ENCODE data around the gene HTR2C.

HTR2C gene

DNA sequence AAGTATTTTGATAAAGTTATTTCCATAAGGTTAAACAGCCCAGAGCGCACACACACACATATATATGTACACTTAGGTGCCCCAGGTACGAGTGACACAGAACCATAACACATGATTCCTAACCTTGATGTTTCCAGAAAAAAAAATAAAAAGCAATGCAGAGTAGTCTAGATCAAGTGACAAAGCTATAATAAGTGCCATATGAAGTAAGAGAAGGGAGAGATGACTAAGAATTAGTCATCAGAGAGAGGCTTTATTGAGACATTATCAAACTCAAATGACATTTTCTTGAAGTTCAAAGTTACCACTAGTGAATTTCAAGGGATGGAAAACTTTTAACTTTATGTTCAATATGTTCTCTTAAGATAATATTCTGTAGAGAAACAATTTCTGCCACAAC lies 215.0 kb downstream of the HTR2C start:
- Histone ChIP-seq H3K4me3 (ENCODE audit: severe bottlenecking) (no peak overlapping the region), H3K4me1 (ENCODE audit: insufficient read depth, poor library complexity, severe bottlenecking) (no peaks in the 10 kb centered on the region), H3K27ac (ENCODE audit: poor library complexity, severe bottlenecking) (no peak overlapping the region), H3K9me3 (ENCODE audit: severe bottlenecking) (no peaks in the 10 kb centered on the region), H3K36me3 (ENCODE audit: low read depth) (no peaks in the 10 kb centered on the region), H3K27me3 (ENCODE audit: insufficient read depth, poor library complexity, severe bottlenecking) (no peaks in the 10 kb centered on the region)
- no peak for TF ChIP-seq CTCF (IDR thresholded peaks at IDR 0.05; ENCODE audit: poor library complexity, severe bottlenecking)
- no peak for DNase-seq (ENCODE audit: low spot score)
- no peak for ATAC-seq (ENCODE audit: low read depth)

- no peaks in the 10 kb centered on the region for H3K4me1 ChIP-seq (ENCODE audit: insufficient read depth, poor library complexity, severe bottlenecking)
- DNase-seq (ENCODE audit: low spot score), result no peak
- TF ChIP-seq CTCF (IDR thresholded peaks at IDR 0.05; ENCODE audit: poor library complexity, severe bottlenecking), result no peak
- no peaks in the 10 kb centered on the region for H3K36me3 ChIP-seq (ENCODE audit: low read depth)
- no peaks in the 10 kb centered on the region for H3K27me3 ChIP-seq (ENCODE audit: insufficient read depth, poor library complexity, severe bottlenecking)
- no peak overlapping the region for H3K4me3 ChIP-seq (ENCODE audit: severe bottlenecking)
- H3K27ac ChIP-seq (ENCODE audit: poor library complexity, severe bottlenecking), result no peak overlapping the region
- H3K9me3 ChIP-seq (ENCODE audit: severe bottlenecking), result no peaks in the 10 kb centered on the region
- ATAC-seq (ENCODE audit: low read depth), result 0 out of 3 replicates have a peak, but pooled peaks have one; percentile 27
Observed at GRCh38 chrX:114800719-114801118, 216.8 kb downstream of the HTR2C start.

DNA sequence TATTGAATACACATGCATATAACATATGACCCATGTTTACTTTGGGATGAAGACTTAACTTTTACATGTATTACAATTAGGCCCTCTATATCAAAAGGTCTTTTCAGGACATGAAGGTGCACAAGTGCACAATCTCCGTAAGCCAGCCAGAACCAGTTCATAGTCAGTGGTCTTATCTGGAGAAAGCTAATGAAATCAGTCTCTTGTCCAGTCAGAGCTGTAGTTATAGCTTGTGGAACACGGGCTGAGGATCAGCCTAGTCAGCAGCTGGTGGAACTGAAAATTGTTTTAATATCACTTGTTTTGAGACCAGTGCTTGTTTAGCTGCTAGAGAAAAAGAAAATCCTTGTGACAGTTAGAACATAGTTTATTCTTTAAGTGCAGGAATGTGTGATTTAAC lies 235.6 kb downstream of the HTR2C start:
- DNase-seq (ENCODE audit: low spot score) (no peak), ATAC-seq (ENCODE audit: low read depth) (no peak)
- Histone ChIP-seq H3K4me1 (ENCODE audit: insufficient read depth, poor library complexity, severe bottlenecking) (no peaks in the 10 kb centered on the region), H3K4me3 (ENCODE audit: severe bottlenecking) (no peak overlapping the region), H3K27me3 (ENCODE audit: insufficient read depth, poor library complexity, severe bottlenecking) (no peaks in the 10 kb centered on the region), H3K36me3 (ENCODE audit: low read depth) (no peaks in the 10 kb centered on the region), H3K9me3 (ENCODE audit: severe bottlenecking) (no peaks in the 10 kb centered on the region), H3K27ac (ENCODE audit: poor library complexity, severe bottlenecking) (no peak overlapping the region)
- TF ChIP-seq CTCF (IDR thresholded peaks at IDR 0.05; ENCODE audit: poor library complexity, severe bottlenecking), result no peak

GRCh38 chrX:114841051-114841450 lies 257.2 kb downstream of the HTR2C start:
- no peak overlapping the region for H3K27ac ChIP-seq (ENCODE audit: poor library complexity, severe bottlenecking)
- no peaks in the 10 kb centered on the region for H3K9me3 ChIP-seq (ENCODE audit: severe bottlenecking)
- DNase-seq (ENCODE audit: low spot score) (no peak), ATAC-seq (ENCODE audit: low read depth) (no peak)
- H3K36me3 ChIP-seq (ENCODE audit: low read depth), result no peaks in the 10 kb centered on the region
- H3K4me3 ChIP-seq (ENCODE audit: severe bottlenecking), result no peak overlapping the region
- no peaks in the 10 kb centered on the region for H3K27me3 ChIP-seq (ENCODE audit: insufficient read depth, poor library complexity, severe bottlenecking)
- H3K4me1 ChIP-seq (ENCODE audit: insufficient read depth, poor library complexity, severe bottlenecking), result no peaks in the 10 kb centered on the region
- no peak for TF ChIP-seq CTCF (IDR thresholded peaks at IDR 0.05; ENCODE audit: poor library complexity, severe bottlenecking)

DNA sequence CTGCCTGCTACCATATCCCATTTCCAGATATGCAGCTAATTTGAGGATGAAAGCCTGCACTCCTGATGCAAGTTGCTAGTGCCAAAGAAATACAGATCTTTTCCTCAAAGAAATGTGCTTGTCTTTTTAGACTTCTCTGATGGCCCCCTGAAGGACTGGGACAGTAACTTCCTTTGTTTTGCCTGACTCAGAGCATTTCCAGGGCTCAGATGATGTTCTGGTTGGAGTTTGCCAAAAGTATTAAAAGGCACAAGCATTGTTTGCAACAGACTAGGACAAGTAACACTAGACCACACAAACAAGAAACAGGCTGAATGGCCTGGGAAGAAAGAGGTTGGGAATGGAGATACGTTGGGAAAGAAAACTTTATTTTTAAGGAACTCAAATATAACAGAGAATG lies 258.3 kb downstream of the HTR2C start:
- ATAC-seq (ENCODE audit: low read depth) (no peak), DNase-seq (ENCODE audit: low spot score) (no peak)
- no peaks in the 10 kb centered on the region for H3K27me3 ChIP-seq (ENCODE audit: insufficient read depth, poor library complexity, severe bottlenecking)
- no peak overlapping the region for H3K27ac ChIP-seq (ENCODE audit: poor library complexity, severe bottlenecking)
- no peaks in the 10 kb centered on the region for H3K4me1 ChIP-seq (ENCODE audit: insufficient read depth, poor library complexity, severe bottlenecking)
- no peak for TF ChIP-seq CTCF (IDR thresholded peaks at IDR 0.05; ENCODE audit: poor library complexity, severe bottlenecking)
- no peaks in the 10 kb centered on the region for H3K9me3 ChIP-seq (ENCODE audit: severe bottlenecking)
- H3K4me3 ChIP-seq (ENCODE audit: severe bottlenecking), result no peak overlapping the region
- no peaks in the 10 kb centered on the region for H3K36me3 ChIP-seq (ENCODE audit: low read depth)

All from RWPE2 (cell line).